ENCODE results near the gene PNMA6A. TPM values are rescaled to one million over a fixed set of nuclear protein-coding genes. Genes with fewer than 3 reads are reported as not detected.

The PNMA6A gene
- total RNA-seq, 1 donor from 2014 or later, result 0.87 TPM

DNA sequence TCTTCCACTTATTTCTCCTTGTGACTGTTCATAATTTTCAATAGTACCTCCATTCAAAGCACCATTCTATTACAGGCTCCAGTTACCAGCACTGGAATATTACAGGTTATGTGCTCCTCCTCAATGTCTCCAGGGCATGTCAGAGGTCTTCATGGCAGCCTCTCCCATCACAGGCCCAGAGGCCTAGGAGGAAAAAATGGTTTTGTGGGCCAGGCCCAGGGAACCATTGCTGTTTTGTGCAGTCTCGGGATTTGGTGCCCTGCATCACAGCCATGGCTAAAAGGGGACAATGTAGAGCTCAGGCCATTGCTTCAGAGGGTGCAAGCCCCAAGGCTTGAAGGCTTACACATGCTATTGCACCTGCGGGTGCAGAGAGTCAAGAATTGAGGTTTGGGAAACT, 23.2 kb upstream of the PNMA6A start:
- no peak for ATAC-seq

DNA sequence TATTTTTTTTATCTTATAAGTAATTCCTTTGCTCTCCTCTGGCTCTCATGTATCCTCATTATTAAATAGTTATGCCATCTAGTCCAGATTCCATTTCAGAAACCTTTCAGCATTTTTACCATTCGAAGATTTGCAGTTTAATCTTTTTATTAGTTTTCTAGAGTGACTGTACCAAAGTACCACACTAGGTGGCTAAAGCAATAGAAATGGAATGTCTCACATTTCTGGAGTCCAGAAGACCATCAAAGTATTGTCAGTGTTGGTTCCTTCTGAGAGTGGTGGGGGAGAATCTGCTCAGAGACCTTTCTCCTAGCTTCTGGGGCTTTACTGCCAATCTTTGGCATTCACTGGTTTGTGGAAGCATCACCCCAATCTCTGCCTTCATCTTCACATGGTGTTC, 19.7 kb upstream of the PNMA6A start:
- Histone ChIP-seq H3K4me3 (no peak overlapping the region), H3K27me3 (peaks cover 6% of the 10 kb centered on the region), H3K36me3 (no peaks in the 10 kb centered on the region), H3K4me1 (no peaks in the 10 kb centered on the region), H3K27ac (no peak overlapping the region), H3K9me3 (no peaks in the 10 kb centered on the region)
- no peak for DNase-seq
- TF ChIP-seq, protein P1, sequence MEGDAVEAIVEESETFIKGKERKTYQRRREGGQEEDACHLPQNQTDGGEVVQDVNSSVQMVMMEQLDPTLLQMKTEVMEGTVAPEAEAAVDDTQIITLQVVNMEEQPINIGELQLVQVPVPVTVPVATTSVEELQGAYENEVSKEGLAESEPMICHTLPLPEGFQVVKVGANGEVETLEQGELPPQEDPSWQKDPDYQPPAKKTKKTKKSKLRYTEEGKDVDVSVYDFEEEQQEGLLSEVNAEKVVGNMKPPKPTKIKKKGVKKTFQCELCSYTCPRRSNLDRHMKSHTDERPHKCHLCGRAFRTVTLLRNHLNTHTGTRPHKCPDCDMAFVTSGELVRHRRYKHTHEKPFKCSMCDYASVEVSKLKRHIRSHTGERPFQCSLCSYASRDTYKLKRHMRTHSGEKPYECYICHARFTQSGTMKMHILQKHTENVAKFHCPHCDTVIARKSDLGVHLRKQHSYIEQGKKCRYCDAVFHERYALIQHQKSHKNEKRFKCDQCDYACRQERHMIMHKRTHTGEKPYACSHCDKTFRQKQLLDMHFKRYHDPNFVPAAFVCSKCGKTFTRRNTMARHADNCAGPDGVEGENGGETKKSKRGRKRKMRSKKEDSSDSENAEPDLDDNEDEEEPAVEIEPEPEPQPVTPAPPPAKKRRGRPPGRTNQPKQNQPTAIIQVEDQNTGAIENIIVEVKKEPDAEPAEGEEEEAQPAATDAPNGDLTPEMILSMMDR (IDR thresholded peaks at IDR 0.05), result no peak
- ATAC-seq, result no peak
- intact Hi-C loops (cut with DNase I), result no loop called here

More for the DNA sequence above, 23.2 kb upstream of the PNMA6A start:
- Histone ChIP-seq H3K4me3 (no peak overlapping the region), H3K9me3 (no peaks in the 10 kb centered on the region), H3K27ac (no peak overlapping the region), H3K4me1 (no peaks in the 10 kb centered on the region), H3K27me3 (no peaks in the 10 kb centered on the region), H3K36me3 (no peaks in the 10 kb centered on the region)
- no peak for DNase-seq
- intact Hi-C loops (cut with DNase I), result no loop called here
- TF ChIP-seq, protein P1 (IDR thresholded peaks at IDR 0.05), result no peak

DNA sequence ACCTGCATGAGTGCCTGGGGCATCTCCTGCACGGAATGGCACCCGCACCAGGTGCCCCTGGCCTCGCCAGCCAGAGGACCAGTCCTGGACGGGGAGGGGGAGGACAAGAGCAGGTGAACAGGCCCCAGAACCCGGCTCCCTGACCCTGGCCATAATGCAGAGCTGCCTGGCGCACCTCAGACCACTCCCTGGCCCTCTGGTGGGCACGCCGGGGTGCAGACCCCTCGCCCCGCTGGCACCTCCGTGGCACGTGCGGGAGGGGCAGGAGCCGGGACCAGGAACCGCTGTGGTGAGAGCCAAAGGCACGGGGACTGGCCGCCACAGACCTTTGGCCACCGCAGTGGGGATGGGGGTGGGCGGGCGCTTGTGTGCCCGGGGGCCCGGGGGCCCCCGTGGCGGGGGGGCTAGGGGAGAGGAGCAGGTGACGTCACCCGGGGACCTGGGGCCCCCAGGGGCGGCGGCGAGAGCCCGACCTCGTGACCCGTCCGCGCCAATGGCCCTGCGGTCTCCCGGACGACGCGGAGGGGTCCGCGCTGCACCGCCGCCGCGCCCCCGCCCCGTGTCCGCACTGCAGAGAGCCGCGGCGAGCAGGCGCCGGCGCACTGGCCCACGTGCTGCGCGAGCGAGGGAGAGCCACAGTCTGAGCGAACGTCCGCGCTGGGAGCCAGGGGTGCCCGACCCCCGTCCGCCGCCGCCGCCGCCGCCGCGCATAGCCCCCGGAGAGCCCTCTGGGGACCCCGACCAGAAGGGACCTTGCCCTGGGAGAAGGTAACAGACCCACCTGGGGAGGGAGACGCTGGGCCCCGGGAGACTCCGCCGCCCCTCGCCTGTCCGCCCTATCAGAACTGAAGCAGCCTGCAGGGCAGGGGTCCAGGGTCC, 16.1 kb upstream of the PNMA6A start, which contains the start of gene PNMA3:
PNMA3 (plus strand) TSS at position 600 of the 879 bp plus-strand sequence. CDS start 586 bp downstream, outside the sequence.
- H3K27ac ChIP-seq, result no peak within 1 kb of the TSS

DNA sequence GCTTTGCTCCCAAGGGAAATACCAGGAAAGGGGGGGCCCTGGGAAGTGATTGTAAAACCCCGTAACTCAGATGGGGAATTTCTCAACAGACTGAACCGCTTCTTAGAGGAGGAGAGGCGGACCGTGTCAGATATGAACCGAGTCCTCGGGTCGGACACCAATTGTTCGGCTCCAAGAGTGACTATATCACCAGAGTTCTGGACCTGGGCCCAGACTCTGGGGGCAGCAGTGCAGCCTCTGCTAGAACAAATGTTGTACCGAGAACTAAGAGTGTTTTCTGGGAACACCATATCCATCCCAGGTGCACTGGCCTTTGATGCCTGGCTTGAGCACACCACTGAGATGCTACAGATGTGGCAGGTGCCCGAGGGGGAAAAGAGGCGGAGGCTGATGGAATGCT, 15.0 kb upstream of the PNMA6A start:
- peaks cover 8% of the 10 kb centered on the region for H3K27me3 ChIP-seq
- no peak overlapping the region for H3K4me3 ChIP-seq
- DNase-seq (no peak), ATAC-seq (no peak)
- no peak overlapping the region for H3K27ac ChIP-seq
- TF ChIP-seq, protein P1 (IDR thresholded peaks at IDR 0.05), result no peak
- no peaks in the 10 kb centered on the region for H3K9me3 ChIP-seq
- intact Hi-C loops (cut with DNase I), result no loop called here
- H3K4me1 ChIP-seq, result no peaks in the 10 kb centered on the region
- no peaks in the 10 kb centered on the region for H3K36me3 ChIP-seq

More for the DNA sequence above, 16.1 kb upstream of the PNMA6A start, which contains the start of gene PNMA3:
- TF ChIP-seq, protein P1 (IDR thresholded peaks at IDR 0.05), result no peak
- intact Hi-C loops (cut with DNase I), result no loop called here
- Histone ChIP-seq H3K4me3 (no peak within 1 kb of the TSS), H3K27me3 (peaks cover 8% of the 10 kb centered on the region), H3K9me3 (no peaks in the 10 kb centered on the region), H3K4me1 (no peaks in the 10 kb centered on the region), H3K36me3 (no peaks in the 10 kb centered on the region)
- ATAC-seq, result peak; percentile 49
- no peak for DNase-seq

DNA sequence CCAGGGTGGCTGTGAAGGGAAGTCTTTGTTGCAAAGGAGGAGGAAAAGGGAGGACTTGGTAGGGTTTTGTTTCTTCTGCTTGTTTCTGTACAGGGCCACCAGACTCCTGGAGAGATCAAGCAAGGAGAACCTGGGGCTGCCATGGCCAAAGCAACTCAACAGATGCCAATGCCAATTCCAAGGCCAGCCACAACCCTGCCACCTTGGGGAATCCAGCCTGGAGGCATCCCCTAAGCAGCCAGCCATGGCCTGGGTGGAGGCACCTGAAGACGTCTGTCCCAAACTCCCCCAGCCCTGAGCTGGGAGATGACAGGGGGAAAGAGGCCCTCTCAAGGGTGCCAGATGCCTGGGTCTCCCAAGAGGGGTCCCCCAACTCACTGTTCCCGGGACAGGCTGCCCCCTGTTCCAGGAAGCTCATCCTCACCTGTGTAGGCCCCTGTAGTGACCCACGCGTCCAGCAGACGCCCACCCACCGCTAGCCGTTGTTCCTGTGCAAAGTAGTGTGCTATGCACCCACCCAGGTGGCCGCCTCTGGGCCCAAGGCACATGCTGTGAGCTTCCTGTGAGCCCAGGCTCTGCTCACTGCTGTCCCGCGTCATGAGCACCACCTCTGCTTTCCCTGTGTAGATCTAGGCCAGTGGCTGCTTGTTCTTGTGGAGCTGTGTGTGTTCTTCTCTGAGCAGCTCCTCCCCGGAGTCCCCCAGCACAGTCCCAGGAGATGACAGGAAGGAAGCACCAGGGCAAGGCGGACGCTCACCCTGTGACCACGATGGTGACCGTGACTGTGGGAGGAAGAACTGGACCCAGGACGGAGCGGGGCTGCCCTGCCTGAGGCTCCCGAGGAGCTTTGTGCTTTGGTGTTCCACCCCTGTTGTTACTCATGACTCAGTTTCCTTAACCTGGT, 12.8 kb upstream of the PNMA6A start:
- H3K4me1 ChIP-seq, result no peaks in the 10 kb centered on the region
- H3K27me3 ChIP-seq, result peaks cover 8% of the 10 kb centered on the region
- DNase-seq (no peak), ATAC-seq (no peak)
- intact Hi-C loops (cut with DNase I), result no loop called here
- no peaks in the 10 kb centered on the region for H3K36me3 ChIP-seq
- H3K9me3 ChIP-seq, result no peaks in the 10 kb centered on the region
- H3K4me3 ChIP-seq, result no peak overlapping the region
- TF ChIP-seq, protein P1 (IDR thresholded peaks at IDR 0.05), result no peak
- H3K27ac ChIP-seq, result no peak overlapping the region
